ENCODE data around the gene C19orf38. TPM values are rescaled to one million over a fixed set of nuclear protein-coding genes. Genes with fewer than 3 reads are reported as not detected.
"Not testable (repeated sequence)": the region's sequence is repeated elsewhere in the genome, so short reads cannot be mapped to it uniquely, and the experiment has no call there.

The C19orf38 gene
- total RNA-seq, 1 donor from 2014 or later, result not detected

- peak; percentile 55 to 83 for DNase-seq (ENCODE audit: low spot score in 2 of 2)
- Histone ChIP-seq H3K4me3 (peak overlapping the region in 1 of 2 donors; percentile 44), H3K27ac (peak overlapping the region; percentile 62 to 69)
These were observed 15.0 kb downstream of the C19orf38 start for GRCh38 chr19:10863107-10863717.

GRCh38 chr19:10864538-10864899, 16.3 kb downstream of the C19orf38 start:
- intact Hi-C loops (cut with DNase I), result loop anchor here (1.0 to 5.0 kb wide), 3 partner anchors 28 to 147 kb away; partner anchors contain the start of gene TMED1
- no peaks in the 10 kb centered on the region for H3K9me3 ChIP-seq
- peak in 1 of 2 donors; percentile 89 for DNase-seq (ENCODE audit: low spot score in 2 of 2)
- peak overlapping the region in 1 of 2 donors; percentile 69 for H3K27ac ChIP-seq
- H3K4me3 ChIP-seq, result peak overlapping the region; percentile 16 to 33
- H3K36me3 ChIP-seq, result no peaks in the 10 kb centered on the region
- peaks cover 4 to 8% of the 10 kb centered on the region in 2 donors for H3K4me1 ChIP-seq
- H3K27me3 ChIP-seq, result no peaks in the 10 kb centered on the region
- peak; percentile 82 to 92 (median 89) for TF ChIP-seq CTCF (IDR thresholded peaks at IDR 0.05)

More at GRCh38 chr19:10863107-10863717, 15.0 kb downstream of the C19orf38 start:
- Histone ChIP-seq H3K9me3 (no peaks in the 10 kb centered on the region), H3K27me3 (no peaks in the 10 kb centered on the region), H3K36me3 (no peaks in the 10 kb centered on the region), H3K4me1 (peaks cover 4 to 8% of the 10 kb centered on the region in 2 donors)
- TF ChIP-seq CTCF (IDR thresholded peaks at IDR 0.05), result no peak
- intact Hi-C loops (cut with DNase I), result loop anchor here (5.0 kb wide), 1 partner anchor 46 kb away; no protein-coding TSS in a partner anchor

GRCh38 chr19:10866495-10866894, 18.3 kb downstream of the C19orf38 start:
- Histone ChIP-seq H3K9me3 (no peaks in the 10 kb centered on the region), H3K36me3 (no peaks in the 10 kb centered on the region), H3K4me1 (peaks cover 7 to 8% of the 10 kb centered on the region in 2 donors), H3K27ac (no peak overlapping the region), H3K4me3 (no peak overlapping the region), H3K27me3 (no peaks in the 10 kb centered on the region)
- DNase-seq (ENCODE audit: low spot score in 2 of 2), result no peak
- intact Hi-C loops (cut with DNase I), result no loop called here
- TF ChIP-seq CTCF (IDR thresholded peaks at IDR 0.05), result no peak

- DNase-seq (ENCODE audit: low spot score in 2 of 2), result no peak
- intact Hi-C loops (cut with DNase I), result no loop called here
- Histone ChIP-seq H3K4me1 (peaks cover 6 to 7% of the 10 kb centered on the region in 2 donors), H3K27ac (no peak overlapping the region), H3K9me3 (no peaks in the 10 kb centered on the region), H3K27me3 (no peaks in the 10 kb centered on the region), H3K36me3 (no peaks in the 10 kb centered on the region), H3K4me3 (no peak overlapping the region)
- TF ChIP-seq CTCF (IDR thresholded peaks at IDR 0.05), result no peak
These were observed 20.8 kb downstream of the C19orf38 start for GRCh38 chr19:10868872-10869547.

- H3K4me3 ChIP-seq, result peak overlapping the region in 1 of 2 donors; percentile 66
- intact Hi-C loops (cut with DNase I), result loop anchor here (2.0 to 5.0 kb wide), 2 partner anchors 215 to 667 kb away; partner anchors contain the start of genes CNN1 and ILF3
- not testable (repeated sequence) for H3K27ac ChIP-seq, H3K4me1 ChIP-seq, H3K27me3 ChIP-seq, H3K36me3 ChIP-seq, H3K9me3 ChIP-seq
- peak in 1 of 2 donors; percentile 69 for DNase-seq (ENCODE audit: low spot score in 2 of 2)
These were observed 21.7 kb downstream of the C19orf38 start for GRCh38 chr19:10869872-10870311.

- Histone ChIP-seq H3K9me3 (no peaks in the 10 kb centered on the region), H3K27me3 (no peaks in the 10 kb centered on the region), H3K4me3 (peak overlapping the region; percentile 31 to 66), H3K4me1 (peaks cover 3 to 6% of the 10 kb centered on the region in 2 donors), H3K36me3 (no peaks in the 10 kb centered on the region), H3K27ac (peak overlapping the region; percentile 55 to 79)
- intact Hi-C loops (cut with DNase I), result loop anchor here (2.0 to 5.0 kb wide), 2 partner anchors 216 to 667 kb away; partner anchors contain the start of genes CNN1 and ILF3
- DNase-seq (ENCODE audit: low spot score in 2 of 2), result no peak
- no peak for TF ChIP-seq CTCF (IDR thresholded peaks at IDR 0.05)
These were observed 22.3 kb downstream of the C19orf38 start for GRCh38 chr19:10870501-10870954.
